RPMI7951 (cell line): ENCODE results near the gene LRRC18. TPM values are rescaled to one million over a fixed set of nuclear protein-coding genes. Genes with fewer than 3 reads are reported as not detected.

Source experiments
- DNase-seq: peaks from one replicate; pipeline ENCODE4 v3.0.0-alpha.2; 2012; ENCODE audit warnings: low read depth
- total RNA-seq: library from RNA; depleted of rRNA; stranded (reverse); fragments of >200 nt; shearing (Covaris generic); gene quantifications from 2 replicates; pipeline ENCODE4 v1.2.3, GENCODE V29; 2014; rRNA removed

LRRC18 gene
- total RNA-seq, 1 experiment from 2014 or later, result not detected

GRCh38 chr10:48881937-48882336 lies 57.7 kb downstream of the LRRC18 start:
- DNase-seq, result no peak

GRCh38 chr10:48880016-48880705 lies 59.5 kb downstream of the LRRC18 start:
- DNase-seq, result no peak

GRCh38 chr10:48879451-48879850 lies 60.2 kb downstream of the LRRC18 start:
- no peak for DNase-seq

GRCh38 chr10:48878091-48878490 lies 61.5 kb downstream of the LRRC18 start:
- DNase-seq, result no peak

GRCh38 chr10:48872234-48872633 lies 67.4 kb downstream of the LRRC18 start:
- no peak for DNase-seq

Other genes with a start within 250 kb of the LRRC18 start
- gene VSTM4, start 175.7 kb upstream of the LRRC18 start, total RNA-seq, result under 0.01 and 0.12 TPM in 2 replicates
- gene FAM170B, start 194.2 kb upstream of the LRRC18 start, total RNA-seq, result not detected in 2 replicates
- not detected in 2 replicates for gene TMEM273, start 248.6 kb upstream of the LRRC18 start, total RNA-seq